Measurements from ENCODE around the gene EXOC3.
"Not testable (repeated sequence)": the region's sequence is repeated elsewhere in the genome, so short reads cannot be mapped to it uniquely, and the experiment has no call there.

EXOC3 gene

DNA sequence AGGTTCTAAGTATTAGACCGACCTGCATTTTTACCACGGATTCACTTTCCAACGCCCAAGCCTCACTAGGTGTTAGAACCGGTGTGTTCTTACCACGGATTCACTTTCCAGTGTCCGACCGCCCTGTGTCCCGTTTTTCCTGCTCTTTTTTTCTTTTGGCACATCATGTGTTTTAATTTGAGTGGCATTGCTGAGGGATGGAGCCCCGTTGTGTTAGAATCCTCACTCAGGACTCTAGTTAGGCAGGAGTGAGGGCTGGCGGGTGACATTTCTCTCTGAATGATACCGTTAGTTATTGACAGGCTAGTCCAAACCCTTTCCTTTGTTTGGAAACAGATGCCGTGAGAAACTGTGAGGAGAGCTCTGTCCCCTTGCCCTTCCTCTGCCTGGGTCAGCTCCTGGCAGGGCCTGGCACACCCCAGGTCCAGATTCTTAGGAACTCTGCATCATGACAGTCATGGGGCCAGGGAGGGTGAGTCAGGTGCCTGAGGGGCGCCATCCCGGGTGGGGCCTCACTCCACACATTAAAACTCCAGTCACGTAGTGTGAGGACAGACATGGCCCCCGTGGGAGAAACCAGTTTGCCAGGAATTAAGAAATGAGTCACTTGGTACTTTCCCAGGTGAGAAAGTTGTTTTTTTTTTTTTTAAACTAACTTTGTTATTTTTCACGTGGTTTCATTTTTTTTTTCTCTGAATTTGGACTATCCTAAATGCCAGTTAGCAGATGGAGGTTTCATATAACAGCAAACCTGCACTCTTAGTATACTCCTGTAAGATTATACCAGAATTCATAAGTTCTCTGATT, 15.8 kb downstream of the EXOC3 start:
- no peak for DNase-seq

DNA sequence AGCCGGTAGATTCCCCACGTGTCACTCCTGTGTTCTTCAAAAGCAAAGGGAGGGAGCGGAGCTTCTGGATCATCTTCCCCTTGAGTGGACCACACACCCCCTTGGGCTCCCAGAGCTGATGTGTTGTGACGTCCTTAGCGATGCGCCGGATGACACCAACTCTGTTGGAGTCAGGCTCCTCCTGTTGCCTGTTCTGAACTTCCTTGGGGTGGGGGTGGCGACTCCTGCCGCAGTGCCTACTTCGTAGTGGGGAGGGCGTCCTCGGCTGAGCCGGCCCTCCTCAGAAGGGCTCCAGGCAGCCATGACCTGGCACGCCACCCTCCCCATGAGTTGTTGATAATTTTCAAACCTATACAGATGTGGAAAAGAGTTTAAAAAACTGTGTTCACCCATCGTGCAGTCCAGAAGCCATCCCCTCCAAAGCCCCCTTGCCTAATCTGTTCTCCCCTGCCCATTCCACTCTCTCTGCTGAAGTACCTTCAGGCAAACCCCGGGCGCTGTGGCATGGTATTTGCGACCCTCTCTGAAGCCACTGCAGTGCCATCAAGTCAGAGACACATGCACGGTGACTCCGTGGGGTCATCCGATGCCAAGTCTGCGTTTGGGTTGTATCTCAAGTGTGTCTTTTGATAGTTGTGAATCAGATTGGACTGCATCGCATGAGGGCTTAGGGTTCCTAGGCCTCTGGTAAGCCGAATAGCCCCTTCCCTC, 16.7 kb downstream of the EXOC3 start:
- DNase-seq = no peak

DNA sequence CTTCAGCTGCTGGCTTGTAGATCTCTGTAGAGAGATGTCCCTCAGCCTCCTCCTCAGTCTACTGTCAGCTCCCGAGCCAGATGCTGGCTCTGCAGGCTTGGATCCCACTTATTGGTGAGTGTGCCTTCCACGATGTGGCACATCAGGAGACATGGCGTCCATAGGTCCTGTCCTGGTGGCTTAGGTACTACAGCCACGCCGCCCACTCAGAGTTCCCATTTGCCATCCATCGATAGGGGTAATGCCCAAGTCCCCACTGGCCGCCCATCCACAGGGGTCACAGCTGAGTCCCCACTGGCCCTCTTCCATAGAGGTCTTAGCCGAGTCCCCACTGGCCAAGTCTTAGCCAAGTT, 17.3 kb downstream of the EXOC3 start:
- DNase-seq = no peak

DNA sequence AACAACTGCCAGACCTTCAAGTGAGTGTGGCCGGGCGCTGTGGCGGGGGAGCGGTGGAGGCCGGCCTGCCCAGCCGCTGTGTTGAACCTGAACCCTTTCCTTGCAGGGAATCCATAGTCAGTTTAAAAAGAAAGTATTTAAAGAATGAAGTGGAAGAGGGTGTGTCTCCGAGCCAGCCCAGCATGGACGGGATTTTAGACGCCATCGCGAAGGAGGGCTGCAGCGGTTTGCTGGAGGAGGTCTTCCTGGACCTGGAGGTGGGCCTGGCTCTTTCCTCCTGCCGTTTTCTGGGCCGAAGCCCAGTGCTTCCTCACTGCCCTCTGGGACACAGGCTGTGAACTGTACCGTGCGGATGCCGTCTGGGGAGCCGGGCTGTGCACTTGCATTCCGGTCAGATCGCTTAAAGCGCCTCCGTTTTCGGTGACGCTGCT, 19.1 kb downstream of the EXOC3 start:
- no peak for DNase-seq

DNA sequence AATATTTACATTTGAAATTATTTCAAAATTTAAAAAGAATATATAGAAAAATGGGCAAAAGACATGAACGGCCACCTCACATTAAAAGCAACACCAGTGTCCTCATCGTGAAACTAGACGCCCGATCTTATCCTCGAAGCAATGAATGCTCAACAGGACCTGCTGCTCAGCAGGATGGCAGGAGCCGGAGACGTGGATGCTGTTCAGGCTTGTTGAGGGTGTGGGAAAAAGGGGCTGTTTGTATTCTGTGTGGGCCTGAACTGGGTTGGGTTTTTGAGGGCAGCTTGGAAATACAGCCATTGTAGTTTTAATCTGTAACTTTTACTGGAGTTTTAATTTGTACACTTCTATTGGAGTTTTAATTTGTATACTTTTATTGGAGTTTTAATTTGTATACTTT, 20.3 kb downstream of the EXOC3 start:
- no peak for DNase-seq

DNA sequence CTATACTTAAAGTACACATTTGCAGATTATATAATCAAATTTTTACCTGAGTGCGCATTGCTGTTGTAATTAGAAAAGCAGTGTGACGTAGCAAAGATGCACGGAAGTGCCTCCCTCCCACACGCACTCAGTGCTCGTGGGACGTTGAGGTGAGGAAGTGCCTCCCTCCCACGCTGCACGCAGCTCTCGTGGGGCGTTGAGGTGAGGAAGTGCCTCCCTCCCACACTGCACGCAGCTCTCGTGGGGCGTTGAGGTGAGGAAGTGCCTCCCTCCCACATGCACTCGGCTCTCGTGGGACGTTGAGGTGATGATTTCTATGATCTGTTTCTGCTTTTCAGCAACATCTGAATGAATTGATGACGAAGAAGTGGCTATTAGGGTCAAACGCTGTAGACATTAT, 21.0 kb downstream of the EXOC3 start:
- DNase-seq = peak; percentile 67 to 96

DNA sequence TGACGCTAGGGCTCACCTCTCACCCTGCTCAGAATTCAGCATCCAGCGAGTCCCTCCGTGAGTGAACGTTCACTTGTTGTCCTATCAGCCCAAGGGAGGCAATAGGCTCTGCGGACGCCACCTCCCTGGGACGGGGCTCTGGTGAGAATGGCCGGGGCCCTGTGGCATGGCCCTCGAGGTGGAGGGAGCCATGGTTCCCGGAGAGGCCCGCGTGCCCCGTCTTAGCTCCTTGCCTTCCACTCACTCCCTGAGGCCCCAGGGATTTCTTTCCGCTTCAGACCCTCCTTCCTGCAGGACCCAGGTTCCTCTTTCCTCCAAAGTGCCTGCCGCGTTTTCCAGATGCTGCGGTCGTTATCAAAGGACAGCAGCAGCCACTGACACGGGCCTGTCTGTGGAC, 21.5 kb downstream of the EXOC3 start:
- no peak for DNase-seq

DNA sequence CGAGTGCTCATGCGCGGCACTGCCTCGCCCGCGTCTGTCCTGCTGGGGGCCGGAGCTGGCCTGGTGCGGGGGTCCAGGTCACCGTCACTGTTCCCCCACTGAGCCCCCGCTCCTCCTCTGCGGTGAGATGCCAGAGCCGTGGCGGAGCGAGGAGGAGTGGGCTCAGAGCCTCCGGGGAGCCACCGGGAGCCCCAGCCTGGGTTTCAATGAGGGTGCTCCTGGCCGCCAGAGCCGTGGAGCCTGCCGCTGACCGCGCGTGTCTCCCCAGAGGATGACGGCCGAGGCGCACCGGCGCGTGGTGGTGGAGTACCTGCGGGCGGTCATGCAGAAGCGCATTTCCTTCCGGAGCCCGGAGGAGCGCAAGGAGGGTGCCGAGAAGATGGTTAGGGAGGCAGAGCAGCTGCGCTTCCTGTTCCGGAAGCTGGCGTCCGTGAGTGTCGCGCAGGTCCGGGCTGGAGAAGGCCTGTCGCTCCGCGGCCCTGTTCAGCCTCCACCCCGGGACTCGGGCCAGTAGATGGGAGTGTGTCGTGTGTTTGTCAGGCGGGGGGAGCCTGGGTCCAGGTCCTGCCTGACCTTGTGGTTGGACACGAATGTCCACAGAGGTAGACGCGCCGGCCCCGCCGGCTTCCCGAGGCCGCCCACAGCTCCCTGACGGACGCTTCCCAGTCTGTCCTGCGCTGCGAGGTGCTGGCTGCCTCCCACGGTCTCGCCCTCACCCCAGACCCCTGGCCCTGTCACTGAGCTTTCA, 22.0 kb downstream of the EXOC3 start:
- no peak for DNase-seq

DNA sequence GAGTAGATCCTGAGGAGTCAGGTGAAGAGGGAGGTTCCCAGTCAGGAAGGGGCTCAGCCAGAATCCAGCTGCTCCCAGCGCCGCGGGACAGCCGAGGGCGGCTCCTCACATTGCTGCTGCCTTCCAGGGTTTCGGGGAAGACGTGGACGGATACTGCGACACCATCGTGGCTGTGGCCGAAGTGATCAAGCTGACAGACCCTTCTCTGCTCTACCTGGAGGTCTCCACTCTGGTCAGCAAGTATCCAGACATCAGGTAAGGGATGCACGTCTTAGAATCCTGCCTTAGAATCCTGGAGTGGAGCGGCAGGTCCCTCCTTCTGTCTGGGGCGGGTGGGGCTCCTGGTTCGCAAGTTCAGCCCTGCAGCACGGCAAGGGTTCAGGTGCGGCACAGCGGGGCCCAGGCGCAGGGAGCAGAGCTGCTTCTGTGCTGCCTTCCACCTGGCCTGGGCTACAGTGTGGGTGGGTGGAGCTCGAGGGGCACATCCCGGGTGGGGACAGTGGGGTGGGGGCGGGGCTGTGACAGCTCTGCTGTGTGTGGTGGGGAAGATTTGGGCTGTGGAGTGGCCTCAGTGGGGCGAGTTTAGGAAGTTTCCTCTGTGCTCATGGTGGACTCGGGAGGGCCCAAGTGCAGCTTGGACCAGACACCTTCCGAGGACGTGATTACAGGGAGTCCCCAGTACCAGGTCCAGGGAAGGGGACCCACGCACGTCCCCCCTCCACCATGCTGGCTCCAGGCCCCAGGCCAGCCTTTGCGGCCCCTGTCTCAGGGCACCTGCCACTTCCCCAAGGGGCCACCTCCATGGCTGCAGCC, 22.8 kb downstream of the EXOC3 start:
- DNase-seq = no peak

DNA sequence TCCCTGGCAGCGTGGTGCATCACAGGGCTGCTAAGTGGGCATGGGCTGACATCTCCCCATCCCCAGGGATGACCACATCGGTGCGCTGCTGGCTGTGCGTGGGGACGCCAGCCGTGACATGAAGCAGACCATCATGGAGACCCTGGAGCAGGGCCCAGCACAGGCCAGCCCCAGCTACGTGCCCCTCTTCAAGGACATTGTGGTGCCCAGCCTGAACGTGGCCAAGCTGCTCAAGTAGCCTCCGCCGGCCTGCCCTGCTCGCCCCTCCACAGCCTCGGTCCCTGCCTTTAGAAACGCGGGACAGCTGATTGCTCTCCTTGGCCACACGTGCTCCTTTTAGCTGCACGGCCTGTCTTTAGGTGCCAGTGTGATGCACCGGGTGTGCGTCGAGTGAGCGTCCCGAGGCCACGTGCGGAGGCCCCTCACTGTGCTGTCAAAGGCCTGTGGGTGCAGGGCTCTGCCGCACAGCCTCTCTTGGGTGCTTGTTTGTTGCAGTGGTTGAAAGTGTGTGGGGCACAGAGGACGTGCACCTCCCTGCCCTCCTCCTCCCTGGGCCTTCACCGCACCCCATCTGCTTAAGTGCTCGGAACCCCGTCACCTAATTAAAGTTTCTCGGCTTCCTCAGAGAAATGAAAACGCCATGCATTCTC, 23.8 kb downstream of the EXOC3 start:
- no peak for DNase-seq

DNA sequence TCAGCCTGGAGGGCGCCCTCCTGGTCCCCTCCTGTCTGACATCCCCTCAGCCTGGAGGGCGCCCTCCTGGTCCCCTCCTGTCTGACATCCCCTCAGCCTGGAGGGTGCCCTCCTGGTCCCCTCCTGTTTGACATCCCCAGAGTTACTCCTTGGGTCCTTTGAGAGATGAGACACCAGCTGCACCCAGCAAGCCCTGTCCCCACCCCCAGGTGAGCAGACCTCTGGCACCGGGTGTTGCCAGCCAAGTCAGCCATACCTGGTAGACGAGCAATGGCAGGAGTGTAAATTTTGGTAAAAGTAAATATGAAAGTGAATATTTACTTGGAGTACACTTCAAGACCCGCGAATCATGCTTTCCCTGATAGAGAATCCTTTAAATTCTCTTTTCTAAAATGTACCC, 25.4 kb downstream of the EXOC3 start:
- no peak for DNase-seq

DNA sequence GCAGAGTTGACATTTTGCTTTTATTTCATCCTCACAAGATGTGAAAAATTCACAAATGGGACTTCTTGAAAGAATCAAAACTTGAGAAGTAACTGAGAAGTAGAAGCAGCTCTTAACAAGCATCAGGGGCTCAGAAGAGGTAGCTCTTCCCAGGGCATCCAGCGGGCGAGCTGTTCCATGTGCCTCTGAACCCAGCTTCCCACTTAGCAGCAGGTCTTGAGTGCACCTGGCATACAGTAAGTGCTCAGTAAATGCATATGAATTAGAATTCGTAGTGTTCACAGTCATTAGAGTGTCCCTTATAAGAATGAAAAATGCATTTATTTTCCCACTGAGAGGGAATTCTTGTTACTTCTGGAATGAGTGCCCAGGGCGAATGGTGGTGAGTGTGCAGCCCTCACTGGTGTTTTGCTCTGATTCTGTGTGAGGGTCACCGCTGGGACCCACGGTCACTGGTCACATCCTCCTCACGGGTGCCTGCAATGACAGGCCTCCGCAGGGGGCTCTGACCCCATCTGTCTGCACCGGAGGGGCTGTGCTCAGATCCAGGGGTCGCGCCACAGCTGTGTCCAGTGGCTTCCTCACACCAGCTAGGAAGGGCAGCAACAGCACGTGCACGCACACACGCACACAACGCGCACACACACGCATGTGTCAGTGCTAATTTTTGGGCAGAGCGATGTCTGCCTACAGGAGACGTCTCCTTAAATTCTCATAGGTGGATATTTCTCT, 26.9 kb downstream of the EXOC3 start:
- DNase-seq = no peak

DNA sequence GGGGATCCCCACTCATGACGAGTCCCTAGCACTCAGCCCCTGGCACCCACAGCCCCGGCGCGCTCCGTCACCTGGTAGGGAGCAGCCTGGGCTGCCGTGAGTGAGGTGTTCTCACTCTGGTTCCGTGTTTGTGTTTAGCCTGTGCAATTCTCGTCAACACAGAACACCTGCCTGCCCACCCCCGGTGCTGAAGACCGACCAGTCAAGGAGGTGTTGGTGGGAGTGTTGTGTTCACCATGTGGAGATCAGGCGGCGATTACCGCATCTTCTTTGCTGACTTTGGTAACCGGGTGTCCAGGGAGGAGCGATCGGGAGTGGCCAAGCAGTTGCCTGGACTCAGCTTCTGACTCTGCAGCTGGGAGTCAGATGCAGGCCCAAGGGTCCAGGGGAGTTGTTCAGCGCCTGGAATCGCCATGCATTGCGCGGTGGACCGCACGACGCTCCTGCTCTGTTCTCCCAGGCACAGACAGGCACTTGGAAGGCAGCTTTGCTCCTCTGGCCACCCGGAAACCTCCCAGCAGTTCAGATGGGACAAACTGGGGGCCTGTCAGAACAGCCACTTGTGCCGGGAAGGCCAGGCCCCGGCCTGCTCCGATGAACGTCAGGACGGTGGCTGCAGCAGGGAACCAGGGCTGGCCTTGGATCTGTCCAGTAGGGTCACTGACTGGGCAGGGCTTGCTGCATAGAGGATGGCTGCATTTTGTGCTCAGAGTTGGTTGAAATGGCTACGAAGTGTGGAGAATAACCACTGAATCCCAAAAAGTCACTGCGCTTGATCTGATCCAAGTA, 28.2 kb downstream of the EXOC3 start:
- peak in 1 of 2 donors; percentile 8 for DNase-seq

DNA sequence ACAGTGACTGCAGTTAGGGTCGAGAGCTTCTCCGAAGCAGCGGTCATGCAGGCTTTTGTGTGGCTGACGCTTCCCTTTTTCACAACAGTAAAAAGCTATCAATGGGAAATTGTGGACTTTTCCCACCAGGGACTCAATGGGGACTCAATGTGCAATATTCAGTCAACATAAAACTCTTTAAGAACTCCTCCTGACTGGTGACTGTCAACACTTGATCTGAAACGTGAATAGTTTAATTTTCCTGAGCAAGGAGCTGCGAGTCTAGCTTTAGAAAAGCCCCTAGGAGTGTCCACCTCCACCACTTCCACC, 28.7 kb downstream of the EXOC3 start:
- DNase-seq = peak in 1 of 2 donors; percentile 37

DNA sequence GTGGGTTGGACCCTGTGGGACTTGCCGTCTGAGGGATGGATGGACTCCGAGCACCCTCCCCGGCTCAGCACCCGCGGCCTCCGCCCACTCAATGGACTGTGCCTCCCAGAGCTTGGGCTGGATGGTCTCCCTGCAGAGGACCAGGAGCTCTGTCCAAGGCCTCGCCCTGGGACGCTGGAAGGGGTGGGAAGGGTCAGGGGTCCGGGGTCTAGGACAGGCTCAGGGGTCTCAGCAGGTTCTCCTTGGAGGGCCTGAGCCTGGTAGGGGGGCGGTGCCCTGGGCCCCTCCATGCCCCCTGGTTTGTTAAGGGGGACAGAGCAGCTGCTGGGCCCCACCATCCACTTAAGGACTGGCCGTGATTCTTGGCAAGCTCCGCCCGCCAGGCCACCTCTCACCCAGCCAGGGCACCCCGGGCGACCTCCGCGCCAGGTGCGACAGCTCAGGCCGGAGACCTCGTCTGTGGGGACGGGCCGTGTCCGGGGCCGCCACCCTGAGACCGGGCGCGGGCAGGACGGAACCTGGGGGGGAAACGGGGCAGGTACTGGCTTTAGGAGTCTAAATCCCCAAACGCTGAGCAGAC, 29.2 kb downstream of the EXOC3 start:
- peak in 1 of 2 donors; percentile 20 for DNase-seq

DNA sequence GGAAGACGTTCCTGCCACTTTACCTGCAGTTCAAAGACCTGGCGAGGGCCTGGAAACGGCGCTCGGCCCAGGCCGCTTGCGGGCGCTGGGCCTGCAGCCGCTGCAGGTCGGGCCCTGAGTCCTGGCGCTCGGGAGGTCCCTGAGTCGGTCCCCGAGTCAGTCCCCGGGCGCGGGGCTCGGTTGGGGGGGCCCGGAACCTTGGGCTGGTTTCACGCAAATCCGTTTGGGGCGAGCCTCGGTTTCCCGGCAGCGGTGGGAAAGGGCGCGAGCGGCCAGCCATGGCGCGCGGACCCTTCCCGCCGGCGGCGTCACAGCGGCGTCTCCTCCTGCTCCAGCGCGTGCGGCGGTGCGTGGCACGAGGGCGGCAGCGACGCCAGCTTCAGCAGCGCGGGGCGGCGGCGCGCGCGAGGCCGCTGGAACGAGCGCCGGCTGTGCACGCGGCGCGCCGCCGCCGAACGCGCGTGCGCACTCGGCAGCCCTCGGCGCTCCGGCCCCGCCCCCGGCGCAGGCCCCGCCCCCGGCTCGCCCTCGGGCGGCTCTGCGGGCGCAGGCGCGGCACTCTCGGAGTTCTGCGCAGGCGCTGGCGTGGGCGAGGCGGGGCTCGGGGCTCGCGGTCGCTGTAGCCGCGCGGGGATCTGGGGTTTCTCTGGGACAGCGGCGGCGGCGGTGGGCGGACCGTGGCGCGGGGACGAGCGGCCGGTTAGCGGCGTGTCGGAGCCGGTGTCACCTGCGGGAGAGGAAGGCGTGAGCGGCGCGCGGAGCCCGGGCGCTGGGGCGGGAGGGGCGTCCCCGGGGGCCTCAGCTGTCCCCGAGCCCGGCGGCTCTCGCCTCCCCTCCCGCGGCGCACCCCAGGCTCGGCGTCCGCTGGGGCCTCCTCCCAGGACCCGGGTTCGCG, 29.9 kb downstream of the EXOC3 start:
- peak; percentile 82 to 93 for DNase-seq

DNA sequence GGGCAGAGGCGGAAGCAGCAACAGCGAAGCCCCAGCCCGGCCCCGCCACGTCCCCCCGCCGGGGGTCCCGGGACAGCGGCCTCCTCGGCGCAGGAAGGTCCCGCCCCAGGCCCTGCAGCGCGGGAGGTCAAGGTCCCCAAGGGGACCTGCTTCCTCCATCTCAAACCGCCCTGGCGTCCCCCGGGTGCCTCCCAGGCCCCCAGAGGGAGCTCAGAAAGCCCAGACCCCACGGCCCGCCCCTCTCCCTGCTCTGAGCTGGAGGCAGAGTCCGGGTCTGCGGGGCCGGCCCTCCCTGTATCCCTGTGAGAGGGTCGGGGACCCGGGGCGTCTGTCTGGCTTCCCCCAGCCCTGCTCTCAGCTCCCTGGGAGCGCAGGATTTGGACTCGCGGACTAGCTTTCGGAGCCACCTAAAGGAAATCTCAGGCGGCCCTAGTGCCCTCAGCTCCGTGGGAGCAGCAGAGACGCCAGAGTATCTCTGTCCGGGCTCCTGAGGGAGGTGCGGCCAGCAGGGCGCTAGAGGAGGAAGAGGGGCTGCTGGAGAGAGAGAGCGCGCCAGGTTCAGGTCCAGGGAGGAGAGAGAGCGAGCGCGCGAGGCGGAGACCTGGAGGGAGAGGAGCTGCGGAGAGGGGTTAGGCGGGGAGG, 30.7 kb downstream of the EXOC3 start:
- peak in 1 of 2 donors; percentile 41 for DNase-seq

DNA sequence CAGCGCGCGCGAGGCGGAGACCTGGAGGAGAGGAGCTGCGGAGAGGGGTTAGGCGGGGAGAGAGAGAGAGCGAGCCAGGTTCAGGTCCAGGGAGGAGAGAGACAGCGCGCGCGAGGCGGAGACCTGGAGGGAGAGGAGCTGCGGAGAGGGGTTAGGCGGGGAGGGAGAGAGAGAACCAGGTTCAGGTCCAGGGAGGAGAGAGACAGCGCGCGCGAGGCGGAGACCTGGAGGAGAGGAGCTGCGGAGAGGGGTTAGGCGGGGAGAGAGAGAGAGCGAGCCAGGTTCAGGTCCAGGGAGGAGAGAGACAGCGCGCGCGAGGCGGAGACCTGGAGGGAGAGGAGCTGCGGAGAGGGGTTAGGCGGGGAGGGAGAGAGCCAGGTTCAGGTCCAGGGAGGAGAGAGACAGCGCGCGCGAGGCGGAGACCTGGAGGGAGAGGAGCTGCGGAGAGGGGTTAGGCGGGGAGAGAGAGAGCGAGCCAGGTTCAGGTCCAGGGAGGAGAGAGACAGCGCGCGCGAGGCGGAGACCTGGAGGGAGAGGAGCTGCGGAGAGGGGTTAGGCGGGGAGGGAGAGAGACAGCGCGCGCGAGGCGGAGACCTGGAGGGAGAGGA, 31.4 kb downstream of the EXOC3 start:
- not testable (repeated sequence) for DNase-seq
